ENCODE data around the gene ARHGAP18.

ARHGAP18 gene

GRCh38 chr6:129614464-129614863 is 95.5 kb downstream of the ARHGAP18 start:
- Histone ChIP-seq H3K27me3 (ENCODE audit: low read length) (no peaks in the 10 kb centered on the region), H3K27ac (ENCODE audit: low read depth, low read length) (no peak overlapping the region), H2AFZ (ENCODE audit: low read depth, low read length, severe bottlenecking) (no peak overlapping the region), H3K36me3 (ENCODE audit: low read length) (no peaks in the 10 kb centered on the region), H4K20me1 (ENCODE audit: low read depth, low read length) (0 out of 2 replicates have a peak, but pooled peaks cover 4% of the 10 kb centered on the region), H3K9me2 (replicated peaks; ENCODE audit: insufficient read depth, low read length) (no peaks in the 10 kb centered on the region), H3K4me3 (ENCODE audit: insufficient read depth, low read length, poor library complexity, severe bottlenecking) (no peak overlapping the region), H3K4me2 (ENCODE audit: low read depth, low read length, poor library complexity, severe bottlenecking) (no peak overlapping the region), H3F3A (ENCODE audit: insufficient read depth) (no peaks in the 10 kb centered on the region), H3K9ac (ENCODE audit: low read length) (no peak overlapping the region), H3K9me3 (ENCODE audit: insufficient read depth, low read length) (no peaks in the 10 kb centered on the region), H3K79me2 (ENCODE audit: insufficient read depth, low read length) (no peaks in the 10 kb centered on the region)
- TF ChIP-seq EZH2phosphoT487 (conservative IDR thresholded peaks at IDR 0.05; ENCODE audit: low read length), result no peak
- TF ChIP-seq, protein P1, sequence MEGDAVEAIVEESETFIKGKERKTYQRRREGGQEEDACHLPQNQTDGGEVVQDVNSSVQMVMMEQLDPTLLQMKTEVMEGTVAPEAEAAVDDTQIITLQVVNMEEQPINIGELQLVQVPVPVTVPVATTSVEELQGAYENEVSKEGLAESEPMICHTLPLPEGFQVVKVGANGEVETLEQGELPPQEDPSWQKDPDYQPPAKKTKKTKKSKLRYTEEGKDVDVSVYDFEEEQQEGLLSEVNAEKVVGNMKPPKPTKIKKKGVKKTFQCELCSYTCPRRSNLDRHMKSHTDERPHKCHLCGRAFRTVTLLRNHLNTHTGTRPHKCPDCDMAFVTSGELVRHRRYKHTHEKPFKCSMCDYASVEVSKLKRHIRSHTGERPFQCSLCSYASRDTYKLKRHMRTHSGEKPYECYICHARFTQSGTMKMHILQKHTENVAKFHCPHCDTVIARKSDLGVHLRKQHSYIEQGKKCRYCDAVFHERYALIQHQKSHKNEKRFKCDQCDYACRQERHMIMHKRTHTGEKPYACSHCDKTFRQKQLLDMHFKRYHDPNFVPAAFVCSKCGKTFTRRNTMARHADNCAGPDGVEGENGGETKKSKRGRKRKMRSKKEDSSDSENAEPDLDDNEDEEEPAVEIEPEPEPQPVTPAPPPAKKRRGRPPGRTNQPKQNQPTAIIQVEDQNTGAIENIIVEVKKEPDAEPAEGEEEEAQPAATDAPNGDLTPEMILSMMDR (IDR thresholded peaks at IDR 0.05; ENCODE audit: insufficient read depth, low read length, poor library complexity, severe bottlenecking), result no peak

DNA sequence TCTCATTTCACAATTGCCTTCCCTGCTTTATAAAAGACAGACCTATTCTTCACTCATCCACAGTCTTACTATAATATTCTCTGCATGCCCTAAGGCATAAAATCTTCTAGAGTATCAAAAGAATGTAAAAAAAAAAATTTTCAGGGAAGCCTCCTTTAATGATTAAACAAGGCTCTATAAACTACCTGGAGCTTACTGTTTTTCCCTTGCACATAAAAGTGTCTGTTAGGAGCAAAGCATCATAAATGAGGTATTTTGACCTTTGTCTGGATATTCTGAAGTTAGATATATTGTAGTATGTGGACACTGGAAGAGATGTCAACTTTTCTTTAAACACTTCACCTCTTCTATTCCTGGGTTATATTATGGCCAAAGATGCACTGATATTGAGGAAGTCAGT is 97.5 kb downstream of the ARHGAP18 start:
- H3K27me3 ChIP-seq (ENCODE audit: low read length), result no peaks in the 10 kb centered on the region
- no peak overlapping the region for H3K27ac ChIP-seq (ENCODE audit: low read depth, low read length)
- H3K9me3 ChIP-seq (ENCODE audit: insufficient read depth, low read length), result no peaks in the 10 kb centered on the region
- no peaks in the 10 kb centered on the region for H3K9me2 ChIP-seq (replicated peaks; ENCODE audit: insufficient read depth, low read length)
- H3K36me3 ChIP-seq (ENCODE audit: low read length), result no peaks in the 10 kb centered on the region
- H3K4me3 ChIP-seq (ENCODE audit: insufficient read depth, low read length, poor library complexity, severe bottlenecking), result no peak overlapping the region
- H3K9ac ChIP-seq (ENCODE audit: low read length), result no peak overlapping the region
- H2AFZ ChIP-seq (ENCODE audit: low read depth, low read length, severe bottlenecking), result no peak overlapping the region
- no peak overlapping the region for H3K4me2 ChIP-seq (ENCODE audit: low read depth, low read length, poor library complexity, severe bottlenecking)
- 0 out of 2 replicates have a peak, but pooled peaks cover 4% of the 10 kb centered on the region for H4K20me1 ChIP-seq (ENCODE audit: low read depth, low read length)
- no peaks in the 10 kb centered on the region for H3K79me2 ChIP-seq (ENCODE audit: insufficient read depth, low read length)
- no peaks in the 10 kb centered on the region for H3F3A ChIP-seq (ENCODE audit: insufficient read depth)
- TF ChIP-seq EZH2phosphoT487 (conservative IDR thresholded peaks at IDR 0.05; ENCODE audit: low read length), result no peak
- TF ChIP-seq, protein P1 (IDR thresholded peaks at IDR 0.05; ENCODE audit: insufficient read depth, low read length, poor library complexity, severe bottlenecking), result no peak

DNA sequence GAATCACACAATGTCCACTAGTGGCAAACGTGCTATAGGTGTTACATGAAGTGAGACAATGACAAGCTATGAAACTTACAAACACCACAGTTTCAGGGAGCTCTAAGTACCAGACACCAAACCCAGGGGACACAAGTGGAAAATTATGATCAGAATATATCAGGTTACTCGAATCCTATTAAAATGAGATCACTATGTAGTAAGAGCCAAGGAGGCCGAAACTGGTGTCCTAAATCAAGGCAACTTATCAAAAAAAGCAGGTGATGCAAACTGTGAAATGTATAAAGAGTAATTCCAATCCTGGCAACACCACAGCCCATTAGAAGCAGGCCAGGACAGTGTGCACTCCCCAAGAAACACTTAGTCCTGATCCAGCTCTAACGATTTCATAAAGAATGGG is 100.3 kb downstream of the ARHGAP18 start:
- H3K9me3 ChIP-seq (ENCODE audit: insufficient read depth, low read length), result no peaks in the 10 kb centered on the region
- H3F3A ChIP-seq (ENCODE audit: insufficient read depth), result no peaks in the 10 kb centered on the region
- no peak overlapping the region for H3K9ac ChIP-seq (ENCODE audit: low read length)
- no peaks in the 10 kb centered on the region for H3K27me3 ChIP-seq (ENCODE audit: low read length)
- H3K36me3 ChIP-seq (ENCODE audit: low read length), result no peaks in the 10 kb centered on the region
- H3K4me2 ChIP-seq (ENCODE audit: low read depth, low read length, poor library complexity, severe bottlenecking), result no peak overlapping the region
- TF ChIP-seq, protein P1 (IDR thresholded peaks at IDR 0.05; ENCODE audit: insufficient read depth, low read length, poor library complexity, severe bottlenecking), result no peak
- TF ChIP-seq EZH2phosphoT487 (conservative IDR thresholded peaks at IDR 0.05; ENCODE audit: low read length), result no peak
- H3K9me2 ChIP-seq (replicated peaks; ENCODE audit: insufficient read depth, low read length), result no peaks in the 10 kb centered on the region
- H4K20me1 ChIP-seq (ENCODE audit: low read depth, low read length), result no peaks in the 10 kb centered on the region
- H3K4me3 ChIP-seq (ENCODE audit: insufficient read depth, low read length, poor library complexity, severe bottlenecking), result no peak overlapping the region
- H3K27ac ChIP-seq (ENCODE audit: low read depth, low read length), result no peak overlapping the region
- no peaks in the 10 kb centered on the region for H3K79me2 ChIP-seq (ENCODE audit: insufficient read depth, low read length)
- no peak overlapping the region for H2AFZ ChIP-seq (ENCODE audit: low read depth, low read length, severe bottlenecking)

Measured in SU-DHL-6 (cell line).